Fibroblast of pulmonary artery (primary cell): ENCODE measurements around the gene HNRNPAB.

Experiments
- DNase-seq: peaks from one replicate; pipeline ENCODE4 v3.0.0-alpha.2; 2010; ENCODE audit warnings: low read depth
- H3K4me3 ChIP-seq: replicated peaks from 2 replicates; pipeline ENCODE4 v1.5.1; 2011; ENCODE audit warnings: low read depth, mild to moderate bottlenecking, control low read depth, low read length, moderate library complexity
- CTCF ChIP-seq: IDR thresholded peaks from 2 replicates; pipeline ENCODE4 v1.5.1; 2011; ENCODE audit warnings: mild to moderate bottlenecking, control low read depth, low read length, inconsistent platforms; ENCODE audit errors: missing control alignments

The HNRNPAB gene

GRCh38 chr5:178204182-178204934 is at the start of gene HNRNPAB:
TSS of gene HNRNPAB (plus strand) at chr5:178204533. CDS start at chr5:178204838, 305 bp downstream.
- DNase-seq = peak; percentile 98
- peak within 1 kb of the TSS; percentile 80 for H3K4me3 ChIP-seq
- no peak for TF ChIP-seq CTCF

GRCh38 chr5:178155065-178155464 is 49.3 kb upstream of the HNRNPAB start:
- no peak for TF ChIP-seq CTCF
- no peak overlapping the region for H3K4me3 ChIP-seq
- no peak for DNase-seq

DNA sequence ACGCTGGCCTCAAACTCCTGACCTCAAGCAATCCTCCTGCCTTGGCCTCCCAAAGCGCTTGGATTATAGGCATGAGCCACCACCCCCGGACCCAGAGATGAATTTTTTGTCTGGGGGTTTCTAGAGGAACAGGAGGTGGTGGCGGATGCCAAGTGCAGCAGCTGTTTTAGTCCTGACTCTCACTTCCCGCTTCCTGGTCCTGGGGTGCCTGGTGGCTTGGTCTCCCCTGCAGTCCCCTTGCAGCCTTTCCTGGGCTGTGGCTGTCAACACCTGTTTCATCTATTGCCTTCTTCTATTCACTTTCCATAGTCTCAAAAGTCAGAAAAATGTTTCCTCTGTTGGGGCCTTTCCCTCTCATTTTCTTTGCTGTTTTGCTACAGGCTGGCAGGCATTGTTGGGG is 44.2 kb upstream of the HNRNPAB start:
- TF ChIP-seq CTCF = no peak
- no peak overlapping the region for H3K4me3 ChIP-seq
- DNase-seq = no peak

DNA sequence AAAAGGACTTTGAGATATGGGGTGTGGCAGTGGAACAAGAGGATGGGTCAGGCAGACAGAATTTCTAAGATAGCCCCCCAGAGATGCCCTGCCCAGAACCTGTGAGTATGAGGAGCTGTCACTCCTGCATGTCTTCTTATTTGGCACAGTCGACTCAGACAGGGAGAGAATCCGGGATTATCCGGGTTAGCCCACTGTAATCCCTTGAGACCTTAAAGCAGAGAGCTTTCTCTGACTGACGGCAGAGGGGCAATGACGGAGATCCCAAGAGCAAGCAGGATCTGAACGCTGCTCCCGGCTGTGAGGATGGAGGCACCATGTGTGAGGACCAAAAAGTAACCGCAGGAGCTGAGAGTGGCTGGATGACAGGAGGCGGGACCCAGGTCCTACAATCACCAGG is 41.9 kb upstream of the HNRNPAB start:
- no peak for DNase-seq
- no peak for TF ChIP-seq CTCF
- no peak overlapping the region for H3K4me3 ChIP-seq

DNA sequence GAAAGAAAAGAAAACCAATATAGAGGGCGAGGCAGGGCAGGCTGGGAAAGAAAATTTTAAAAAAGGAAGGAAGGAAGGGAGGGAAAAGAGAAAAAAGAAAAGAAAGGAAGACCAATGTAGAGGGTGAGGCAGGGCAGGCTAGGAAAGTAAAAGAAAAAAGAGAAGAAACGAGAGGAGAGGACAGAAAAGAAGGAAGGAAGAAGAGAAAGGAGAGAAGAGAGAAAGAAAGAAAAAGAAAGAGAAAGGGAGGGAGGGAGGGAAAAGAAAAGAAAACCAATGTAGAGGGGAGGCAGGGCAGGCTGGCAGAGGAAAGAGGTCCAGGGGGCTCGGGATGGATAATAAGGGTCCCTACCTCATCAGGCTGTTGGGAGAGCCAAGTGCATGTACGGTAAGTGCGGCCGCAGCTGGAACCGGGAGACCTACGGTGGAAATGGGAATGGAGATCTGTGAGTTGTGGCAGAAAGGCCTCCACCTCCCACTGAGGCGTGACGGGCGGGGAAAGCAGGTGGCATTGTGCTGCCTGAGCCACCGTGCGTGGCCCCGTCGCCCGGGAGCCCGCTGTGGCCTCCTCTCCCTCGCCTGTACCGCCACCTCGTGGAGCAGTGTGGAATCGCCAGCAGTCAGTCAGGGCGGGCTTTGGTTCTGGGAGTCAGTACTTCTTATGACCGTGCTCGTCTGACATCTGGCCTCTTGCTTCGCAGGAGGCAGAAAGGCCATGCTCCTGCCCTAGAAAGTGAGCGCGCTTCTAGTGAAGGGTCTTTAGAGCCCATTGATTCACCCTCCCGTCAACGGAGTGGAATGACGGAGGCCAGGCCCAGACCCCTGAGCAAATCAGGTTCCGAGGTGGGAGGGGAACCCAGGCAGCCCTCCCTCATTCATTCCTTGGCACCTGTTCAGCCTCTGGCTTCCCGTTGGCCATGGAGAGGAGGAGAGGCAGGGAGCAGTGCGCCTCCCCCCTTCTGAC is 40.3 kb upstream of the HNRNPAB start:
- peak; percentile 96 for TF ChIP-seq CTCF
- peak; percentile 74 for DNase-seq
- no peak overlapping the region for H3K4me3 ChIP-seq

GRCh38 chr5:178165581-178165980 is 38.8 kb upstream of the HNRNPAB start:
- DNase-seq = no peak
- H3K4me3 ChIP-seq = no peak overlapping the region
- TF ChIP-seq CTCF = no peak
